GM21529 (cell line): ENCODE data around the gene CDC23.

Source experiments
- ATAC-seq: cut with Tn5 transposase; IDR thresholded peaks from one replicate; pipeline ENCODE4 v1.9.1; 2021; ENCODE audit not compliant: unreplicated experiment

Gene CDC23

DNA sequence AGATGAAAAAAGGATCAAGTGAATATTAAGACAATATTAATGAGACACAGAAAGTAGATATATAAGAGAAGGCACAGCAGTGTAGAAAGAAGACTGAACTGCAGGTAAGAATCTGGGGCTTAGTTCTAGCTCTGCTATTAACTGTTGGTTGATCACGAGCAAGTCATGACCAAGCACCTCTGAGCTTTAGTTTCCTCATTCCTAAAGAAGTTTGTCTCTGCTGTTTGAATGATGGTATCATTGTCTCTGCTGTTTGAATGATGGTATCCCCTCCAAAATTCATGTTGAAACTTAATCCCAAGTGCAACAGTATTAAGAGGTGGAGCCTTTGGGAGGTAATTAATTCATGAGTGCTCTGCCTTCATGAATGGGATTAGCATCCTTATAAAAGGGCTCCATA lies 71.4 kb downstream of the CDC23 start:
- ATAC-seq = no peak

- ATAC-seq = no peak
Observed at GRCh38 chr5:138140268-138140667, 72.9 kb downstream of the CDC23 start.

GRCh38 chr5:138139781-138140090 lies 73.4 kb downstream of the CDC23 start:
- no peak for ATAC-seq

DNA sequence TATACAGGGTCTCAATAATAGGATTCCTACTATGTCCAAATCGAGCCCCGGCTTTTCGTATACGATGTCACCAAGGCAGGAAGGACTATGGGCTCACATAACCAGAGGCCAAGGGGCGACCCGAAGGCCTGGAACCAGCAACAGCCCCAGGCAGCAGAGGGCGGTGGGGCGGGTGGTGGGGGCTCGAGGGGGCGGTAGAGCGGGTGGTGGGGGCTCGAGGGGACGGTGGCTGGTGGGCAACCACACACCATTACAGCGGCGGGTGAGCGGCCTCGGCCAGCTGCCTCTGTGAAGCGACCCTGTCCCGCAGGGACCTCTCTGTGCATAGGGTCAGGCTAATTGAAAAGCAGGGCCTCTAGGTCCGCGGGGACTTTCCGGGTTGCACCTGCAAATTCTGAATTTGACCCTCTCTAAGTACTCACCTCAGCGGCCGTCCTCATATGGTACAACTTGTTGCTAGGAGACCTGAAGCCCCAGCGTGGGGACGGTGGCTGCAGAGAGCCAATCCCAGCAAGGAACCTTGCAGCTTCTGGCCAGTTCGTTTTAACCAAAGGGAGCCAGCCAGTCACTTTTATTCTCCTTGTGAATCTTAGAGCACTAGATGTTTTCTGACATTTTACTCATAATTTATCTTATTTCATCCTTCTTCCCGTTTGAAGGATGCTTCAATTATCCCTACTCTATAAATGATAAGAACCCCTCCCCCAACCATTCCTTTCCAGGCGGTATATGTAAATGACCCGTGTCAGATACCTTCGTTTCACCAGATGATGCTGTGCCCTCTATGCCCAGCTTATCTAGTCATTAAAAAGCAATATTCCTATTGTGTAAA lies 74.0 kb downstream of the CDC23 start, which contains the start of gene NME5:
TSS of gene NME5 (minus strand) at position 480 of the 832 bp plus-strand sequence. CDS start 648 bp downstream, outside the sequence.
- no peak for ATAC-seq
